ENCODE data around the gene MASP1. TPM values are rescaled to one million over a fixed set of nuclear protein-coding genes. Genes with fewer than 3 reads are reported as not detected.

The MASP1 gene
- total RNA-seq, 4 donors from 2014 or later = 1.0 to 6.0 (median 2.4) TPM

GRCh38 chr3:187305881-187306280 is 14.3 kb upstream of the MASP1 start:
- H3K4me1 ChIP-seq = no peaks in the 10 kb centered on the region
- TF ChIP-seq CTCF (IDR thresholded peaks at IDR 0.05) (no peak), POLR2A (IDR thresholded peaks at IDR 0.05) (no peak), EP300 (IDR thresholded peaks at IDR 0.05) (no peak), POLR2AphosphoS5 (IDR thresholded peaks at IDR 0.05) (no peak)
- H3K4me3 ChIP-seq = no peak overlapping the region
- no peak for DNase-seq (ENCODE audit: low spot score in 2 of 2)
- 69% methylated on average over 7 of the region's 7 CpGs for WGBS
- H3K27ac ChIP-seq = no peak overlapping the region
- no peaks in the 10 kb centered on the region for H3K9me3 ChIP-seq
- H3K36me3 ChIP-seq = no peaks in the 10 kb centered on the region
- H3K27me3 ChIP-seq = no peaks in the 10 kb centered on the region

GRCh38 chr3:187299611-187300010 is 8.1 kb upstream of the MASP1 start:
- Histone ChIP-seq H3K4me3 (no peak overlapping the region), H3K36me3 (no peaks in the 10 kb centered on the region), H3K27me3 (no peaks in the 10 kb centered on the region), H3K4me1 (no peaks in the 10 kb centered on the region), H3K9me3 (no peaks in the 10 kb centered on the region), H3K27ac (no peak overlapping the region)
- no peak for DNase-seq (ENCODE audit: low spot score in 2 of 2)
- TF ChIP-seq EP300 (IDR thresholded peaks at IDR 0.05) (no peak), POLR2A (IDR thresholded peaks at IDR 0.05) (no peak), POLR2AphosphoS5 (IDR thresholded peaks at IDR 0.05) (no peak), CTCF (IDR thresholded peaks at IDR 0.05) (no peak)
- 96% methylated on average over 4 of the region's 4 CpGs for WGBS

- TF ChIP-seq POLR2A (IDR thresholded peaks at IDR 0.05) (no peak), CTCF (IDR thresholded peaks at IDR 0.05) (no peak), POLR2AphosphoS5 (IDR thresholded peaks at IDR 0.05) (no peak), EP300 (IDR thresholded peaks at IDR 0.05) (no peak)
- H3K27ac ChIP-seq = no peak overlapping the region
- DNase-seq (ENCODE audit: low spot score in 2 of 2) = no peak
- H3K4me3 ChIP-seq = no peak overlapping the region
- 82% methylated on average over 2 of the region's 2 CpGs for WGBS
- no peaks in the 10 kb centered on the region for H3K36me3 ChIP-seq
- H3K4me1 ChIP-seq = peaks cover 5% of the 10 kb centered on the region
- no peaks in the 10 kb centered on the region for H3K27me3 ChIP-seq
- H3K9me3 ChIP-seq = no peaks in the 10 kb centered on the region
Observed at GRCh38 chr3:187296911-187297310, 5.4 kb upstream of the MASP1 start.

- Histone ChIP-seq H3K36me3 (no peaks in the 10 kb centered on the region), H3K27me3 (no peaks in the 10 kb centered on the region), H3K27ac (no peak overlapping the region), H3K4me3 (no peak overlapping the region), H3K4me1 (peaks cover 11% of the 10 kb centered on the region), H3K9me3 (no peaks in the 10 kb centered on the region)
- WGBS = 54% methylated on average over 3 of the region's 3 CpGs
- TF ChIP-seq EP300 (IDR thresholded peaks at IDR 0.05) (no peak), POLR2AphosphoS5 (IDR thresholded peaks at IDR 0.05) (no peak), CTCF (IDR thresholded peaks at IDR 0.05) (no peak), POLR2A (IDR thresholded peaks at IDR 0.05) (no peak)
- no peak for DNase-seq (ENCODE audit: low spot score in 2 of 2)
Observed at GRCh38 chr3:187296058-187296457, 4.5 kb upstream of the MASP1 start.

GRCh38 chr3:187295316-187296034 is 3.9 kb upstream of the MASP1 start:
- Histone ChIP-seq H3K9me3 (no peaks in the 10 kb centered on the region), H3K36me3 (no peaks in the 10 kb centered on the region), H3K27me3 (no peaks in the 10 kb centered on the region), H3K4me3 (no peak overlapping the region), H3K4me1 (peaks cover 11% of the 10 kb centered on the region), H3K27ac (no peak overlapping the region)
- no peak for TF ChIP-seq POLR2AphosphoS5 (IDR thresholded peaks at IDR 0.05)
- TF ChIP-seq EP300 (IDR thresholded peaks at IDR 0.05) = no peak
- no peak for TF ChIP-seq CTCF (IDR thresholded peaks at IDR 0.05)
- TF ChIP-seq POLR2A (IDR thresholded peaks at IDR 0.05) = no peak
- 70% methylated on average over 6 of the region's 6 CpGs for WGBS
- DNase-seq (ENCODE audit: low spot score in 2 of 2) = no peak

Data from suprapubic skin (tissue), 4 donors.